IMR-90 (cell line): ENCODE data around the gene ABHD6. TPM values are rescaled to one million over a fixed set of nuclear protein-coding genes. Genes with fewer than 3 reads are reported as not detected.

Source experiments
- ATAC-seq: fragments of 200-7000 bp; cut with Tn5 transposase; 2 replicates; pipeline ENCODE4 v1.9.1; 2020; ENCODE audit warnings: low read depth, mild to moderate bottlenecking, moderate library complexity
- BruUV-seq: library from RNA; stranded (reverse); fragments of 400-500 nt; replicated peaks from 2 replicates; lab custom pipeline; 2021; lab: Mats Ljungman, UMichigan
- CTCF ChIA-PET: fragments of 300-600 bp; formaldehyde crosslinking; extraction: SDS; loops from one replicate; lab custom pipeline; 2021; ENCODE audit warnings: antibody characterized with exemption; lab: Yijun Ruan, JAX
- POLR2A ChIA-PET: fragments of 300-600 bp; sonication (Branson Sonifier 250); formaldehyde crosslinking; loops from one replicate; lab custom pipeline; 2022; ENCODE audit warnings: antibody characterized with exemption; ENCODE audit not compliant: unreplicated experiment; lab: Charles Lee
- DNase-seq: peaks from one replicate; pipeline ENCODE4 v3.0.0; 2013
- H2AFZ ChIP-seq: replicated peaks from 2 replicates; pipeline ENCODE3; 2013; ENCODE audit warnings: low read length, mild to moderate bottlenecking; ENCODE audit not compliant: poor library complexity
- H2AK5ac ChIP-seq: 2 replicates; pipeline ENCODE4 v1.6.1; 2013; ENCODE audit warnings: low read depth, low read length, inconsistent platforms
- H2AK9ac ChIP-seq: replicated peaks from 2 replicates; pipeline ENCODE3; 2013; ENCODE audit warnings: mild to moderate bottlenecking, low read depth, low read length, moderate library complexity; ENCODE audit not compliant: poor library complexity
- H2BK120ac ChIP-seq: 2 replicates; pipeline ENCODE4 v1.6.1; 2013; ENCODE audit warnings: low read depth, low read length, inconsistent platforms
- H2BK15ac ChIP-seq: 3 replicates; pipeline ENCODE4 v1.6.1; 2013; ENCODE audit warnings: low read depth, low read length, inconsistent platforms
- H2BK20ac ChIP-seq: 2 replicates; pipeline ENCODE4 v1.6.1; 2013; ENCODE audit warnings: low read depth, mild to moderate bottlenecking, inconsistent platforms, low read length, moderate library complexity
- H2BK5ac ChIP-seq: 2 replicates; pipeline ENCODE4 v1.6.1; 2013; ENCODE audit warnings: mild to moderate bottlenecking, low read depth, low read length, inconsistent platforms; ENCODE audit not compliant: poor library complexity, severe bottlenecking
- H3K14ac ChIP-seq: replicated peaks from 2 replicates; pipeline ENCODE4 v1.6.1; 2013; ENCODE audit warnings: low read depth, low read length, inconsistent platforms
- H3K18ac ChIP-seq: 2 replicates; pipeline ENCODE4 v1.6.1; 2013; ENCODE audit warnings: low read depth, low read length, control low read depth
- H3K23ac ChIP-seq: 2 replicates; pipeline ENCODE4 v1.6.1; 2013; ENCODE audit warnings: low read depth, low read length, inconsistent platforms
- H3K27ac ChIP-seq: 2 replicates; pipeline ENCODE4 v1.5.1; 2013; ENCODE audit warnings: mild to moderate bottlenecking, control low read depth, low read length; ENCODE audit not compliant: insufficient read depth
- H3K27me3 ChIP-seq: 2 replicates; pipeline ENCODE4 v1.6.1; 2013; ENCODE audit warnings: low read length; ENCODE audit not compliant: control insufficient read depth, insufficient read depth
- H3K36me3 ChIP-seq: 2 replicates; pipeline ENCODE4 v1.6.1; 2013; ENCODE audit warnings: low read length, mixed read lengths; ENCODE audit not compliant: control insufficient read depth, insufficient read depth
- H3K4ac ChIP-seq: 2 replicates; pipeline ENCODE4 v1.6.1; 2013; ENCODE audit warnings: low read depth, low read length, inconsistent platforms
- H3K4me1 ChIP-seq: 2 replicates; pipeline ENCODE4 v1.6.1; 2013; ENCODE audit warnings: low read length, mixed read lengths; ENCODE audit not compliant: control insufficient read depth, insufficient read depth
- H3K4me2 ChIP-seq: 2 replicates; pipeline ENCODE4 v1.6.1; 2013; ENCODE audit warnings: low read depth, mild to moderate bottlenecking, control low read depth, low read length, moderate library complexity
- H3K4me3 ChIP-seq: 2 replicates; pipeline ENCODE4 v1.5.1; 2013; ENCODE audit warnings: low read depth, mild to moderate bottlenecking, control low read depth, low read length, moderate library complexity; ENCODE audit not compliant: insufficient read depth
- H3K56ac ChIP-seq: 2 replicates; pipeline ENCODE4 v1.6.1; 2013; ENCODE audit warnings: low read length, inconsistent platforms; ENCODE audit not compliant: insufficient read depth; ENCODE audit errors: extremely low read depth
- H3K79me1 ChIP-seq, 2 experiments: 2 replicates each; pipeline ENCODE4 v1.6.1; 2013; ENCODE audit warnings: low read length in 2 of 2, inconsistent platforms in 1 of 2, low read depth in 1 of 2
- H3K9ac ChIP-seq: 2 replicates; pipeline ENCODE4 v1.6.1; 2013; ENCODE audit warnings: low read depth, low read length, control low read depth
- H3K9me1 ChIP-seq: 2 replicates; pipeline ENCODE4 v1.6.1; 2013; ENCODE audit warnings: low read length, inconsistent platforms; ENCODE audit not compliant: insufficient read depth
- H3K9me3 ChIP-seq: 2 replicates; pipeline ENCODE4 v1.6.1; 2013; ENCODE audit warnings: low read length; ENCODE audit not compliant: control insufficient read depth, insufficient read depth
- H4K20me1 ChIP-seq: 2 replicates; pipeline ENCODE4 v1.6.1; 2013; ENCODE audit warnings: low read length, inconsistent platforms; ENCODE audit not compliant: insufficient read depth
- H4K5ac ChIP-seq: 2 replicates; pipeline ENCODE4 v1.6.1; 2013; ENCODE audit warnings: mild to moderate bottlenecking, low read depth, low read length, control low read depth
- H4K8ac ChIP-seq, 2 experiments: 2 replicates each; pipeline ENCODE4 v1.6.1; 2013; ENCODE audit warnings: low read depth in 2 of 2, low read length in 2 of 2, control low read depth in 1 of 2, inconsistent platforms in 1 of 2
- H4K91ac ChIP-seq: 2 replicates; pipeline ENCODE4 v1.6.1; 2013; ENCODE audit warnings: low read depth, low read length, inconsistent platforms; ENCODE audit not compliant: insufficient read depth
- BHLHE40 ChIP-seq: fragments of 150-350 bp; IDR thresholded peaks from 2 replicates; pipeline ENCODE4 v1.6.1; 2016; ENCODE audit warnings: mild to moderate bottlenecking, low read depth, low read length
- CEBPB ChIP-seq: IDR thresholded peaks from 2 replicates; pipeline ENCODE4 v1.6.1; 2012; ENCODE audit warnings: low read depth, low read length, improper control_type of control experiment
- CHD1 ChIP-seq: IDR thresholded peaks from 2 replicates; pipeline ENCODE4 v1.6.1; 2012; ENCODE audit warnings: low read depth, low read length, improper control_type of control experiment
- FOS ChIP-seq: fragments of 150-350 bp; IDR thresholded peaks from 2 replicates; pipeline ENCODE4 v1.6.1; 2016; ENCODE audit warnings: low read depth, low read length
- RCOR1 ChIP-seq: IDR thresholded peaks from 2 replicates; pipeline ENCODE4 v1.6.1; 2012; ENCODE audit warnings: mild to moderate bottlenecking, low read length, improper control_type of control experiment; ENCODE audit not compliant: insufficient replicate concordance
- SMC3 ChIP-seq: fragments of 150-350 bp; IDR thresholded peaks from 2 replicates; pipeline ENCODE4 v1.6.1; 2016; ENCODE audit warnings: low read depth, mild to moderate bottlenecking, antibody characterized with exemption, low read length, moderate library complexity
- WGBS, 2 experiments: methylation state at CpG; one replicate each; pipeline versions ENCODE4 v1.1.5 to v1.1.7; 2013; ENCODE audit warnings: missing lambda C conversion rate in 2 of 2; ENCODE audit not compliant: insufficient read length in 1 of 2; ENCODE audit errors: extremely low coverage in 2 of 2; 5-methylcytosine and 5-hydroxymethylcytosine counted together
- dilution Hi-C: fragments of 300-500 bp; cut with HindIII; formaldehyde crosslinking; loops from one replicate; pipeline ENCODE4 v1.14.3; 2018; ENCODE audit warnings: low sequenced_read_pairs; ENCODE audit not compliant: unreplicated experiment
- in situ Hi-C: fragments of 300-500 bp; cut with MboI; formaldehyde crosslinking; loops from 3 replicates; pipeline ENCODE4 v1.14.3; 2019; ENCODE audit warnings: low sequenced_read_pairs, inconsistent platforms, mixed read lengths
- intact Hi-C: fragments of 100-400 bp; cut with micrococcal nuclease; formaldehyde crosslinking; loops from 2 replicates; pipeline ENCODE4 v1.10.0; 2022
- polyA plus RNA-seq, 3 experiments: library from polyadenylated mRNA; depleted of rRNA; stranded (reverse); fragments of >200 nt; gene quantifications; 2 replicates each; pipeline ENCODE4 v1.2.3, GENCODE V29; 2012; ENCODE audit warnings: low replicate concordance in 1 of 3
- total RNA-seq: library from RNA; depleted of rRNA; stranded (reverse); fragments of >200 nt; gene quantifications from 2 replicates; pipeline ENCODE4 v1.2.3, GENCODE V29; 2012

The ABHD6 gene
- total and polyA plus RNA-seq, 2 of the 4 experiments (the other 2 are of a cell fraction): 5.0 to 5.6 TPM

- Histone ChIP-seq H3K9ac (peak overlapping the region; percentile 91), H2AK5ac (no peak overlapping the region; the same call in 1 of the 2 replicates), H2BK15ac (peak overlapping the region; percentile 51; the same call in 1 of the 3 replicates), H3K18ac (peak overlapping the region; percentile 52), H2AFZ (no peak overlapping the region), H2AK9ac (no peak overlapping the region), H2BK120ac (peak overlapping the region; percentile 79), H4K5ac (no peak overlapping the region), H2BK5ac (peak overlapping the region; percentile 90), H3K4me2 (peak overlapping the region; percentile 83), H3K27me3 (no peaks in the 10 kb centered on the region), H3K4me1 (peaks cover 16% of the 10 kb centered on the region), H4K20me1 (peaks cover 11% of the 10 kb centered on the region; the same call in 1 of the 2 replicates), H3K56ac (peak overlapping the region; percentile 65; the same call in 1 of the 2 replicates), H3K4me3 (peak overlapping the region; percentile 91), H4K8ac (peak overlapping the region; percentile 26 to 68; a peak in 3 of 4 replicates), H3K23ac (peak overlapping the region; percentile 69; the same call in 1 of the 2 replicates), H3K9me3 (no peaks in the 10 kb centered on the region), H2BK20ac (peak overlapping the region; percentile 50; the same call in 1 of the 2 replicates), H3K14ac (no peak overlapping the region), H4K91ac (no peak overlapping the region), H3K9me1 (peaks cover 4% of the 10 kb centered on the region; the same call in 1 of the 2 replicates), H3K79me1 (peaks cover 14 to 44% of the 10 kb centered on the region in 2 experiments; a peak in 3 of 4 replicates), H3K36me3 (no peaks in the 10 kb centered on the region), H3K27ac (peak overlapping the region; percentile 97), H3K4ac (peak overlapping the region; percentile 78; the same call in 1 of the 2 replicates)
- no TSS peak for BruUV-seq
- ChIA-PET POLR2A (interaction anchor here (0.6 kb wide), 2 partner anchors 28 to 49 kb away, joined by 3 to 4 read pairs; no protein-coding TSS in a partner anchor), CTCF (interaction anchor here (1.0 to 1.9 kb wide), 3 partner anchors 52 to 81 kb away, joined by 3 to 7 read pairs (median 5); no protein-coding TSS in a partner anchor)
- no peak for TF ChIP-seq CEBPB
- TF ChIP-seq BHLHE40: no peak
- no peak for TF ChIP-seq FOS
- TF ChIP-seq SMC3: no peak
- 0 out of 2 replicates have a peak, but pooled peaks have one; percentile 15 for TF ChIP-seq CHD1
- TF ChIP-seq RCOR1: no peak
- intact Hi-C loops (loop anchor here (1.0 to 10.0 kb wide), 2 partner anchors 55 to 290 kb away; no protein-coding TSS in a partner anchor), dilution Hi-C loops (no loop called here), in situ Hi-C loops (loop anchor here (5.0 kb wide), 1 partner anchor 78 kb away; no protein-coding TSS in a partner anchor)
- ATAC-seq (no peak), DNase-seq (no peak)
- no CpG with 5 or more reads among the region's 1 CpG for WGBS, 2 experiments
Observed at GRCh38 chr3:58334506-58334884, 96.9 kb downstream of the ABHD6 start.
